GM21423 (cell line): ENCODE measurements around the gene PTPN20.
"Not testable (repeated sequence)": the region's sequence is repeated elsewhere in the genome, so short reads cannot be mapped to it uniquely, and the experiment has no call there.

Experiments
- ATAC-seq: cut with Tn5 transposase; IDR thresholded peaks from one replicate; pipeline ENCODE4 v1.9.1; 2021; ENCODE audit warnings: mild to moderate bottlenecking, moderate library complexity; ENCODE audit not compliant: unreplicated experiment

PTPN20 gene

DNA sequence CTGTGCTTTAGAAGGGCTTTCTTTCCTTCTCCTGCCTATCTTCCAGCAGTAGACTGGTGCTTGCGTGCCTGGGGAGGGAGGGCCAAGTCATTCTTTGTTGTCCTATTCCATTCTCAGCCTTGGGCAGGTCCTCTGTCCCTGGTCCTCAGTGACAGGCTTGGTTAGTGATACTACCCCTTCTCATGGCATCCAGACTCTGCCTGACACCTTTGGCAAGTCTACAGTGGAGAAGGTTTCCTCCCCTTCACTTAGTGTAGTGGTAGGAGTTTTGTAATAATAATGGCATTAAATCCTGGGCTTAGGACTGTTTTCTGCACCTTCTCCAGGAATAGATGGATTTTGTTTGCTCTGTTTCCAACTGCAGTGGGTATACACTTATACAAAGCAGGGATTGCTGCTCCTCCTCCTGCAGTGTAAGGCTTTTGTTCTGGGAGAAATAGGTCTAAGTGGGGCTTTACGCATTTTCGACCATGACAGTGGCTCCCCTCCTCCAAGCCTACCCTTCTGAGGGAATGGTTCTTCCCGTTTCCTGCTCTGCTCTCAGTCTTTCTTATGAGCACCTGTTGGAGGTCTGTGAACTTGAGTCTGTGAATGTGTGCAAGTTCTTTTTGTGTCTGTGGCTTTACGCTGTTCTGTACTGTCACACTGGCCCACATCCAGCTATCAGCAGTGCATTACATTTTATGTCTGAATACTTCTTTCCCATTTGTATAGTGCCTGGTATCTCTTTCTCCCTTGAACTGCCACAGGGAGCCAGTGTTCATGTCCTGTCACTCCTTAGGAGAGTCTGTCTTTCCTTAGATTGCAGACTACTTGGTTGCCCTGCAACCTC lies 37.7 kb downstream of the PTPN20 start:
- ATAC-seq = not testable (repeated sequence)

DNA sequence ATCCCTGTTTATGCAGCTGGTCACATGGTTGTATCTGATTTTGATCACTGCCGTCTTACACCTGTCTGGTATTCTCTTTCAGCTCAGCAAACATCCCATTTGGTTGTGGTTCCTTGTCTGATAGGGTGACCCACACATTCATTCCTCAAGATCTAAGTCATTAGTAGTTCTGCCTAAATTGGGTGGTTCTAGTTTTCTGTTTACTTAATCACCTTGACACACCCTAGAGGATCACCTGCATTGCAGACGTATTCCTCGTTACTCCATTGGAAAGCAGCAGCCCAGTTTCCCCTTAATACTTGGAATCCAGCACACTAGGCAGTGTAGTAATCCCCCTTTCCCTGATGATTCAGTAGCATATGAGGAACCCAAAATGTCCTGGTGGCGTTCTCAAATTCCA lies 41.3 kb downstream of the PTPN20 start:
- not testable (repeated sequence) for ATAC-seq

DNA sequence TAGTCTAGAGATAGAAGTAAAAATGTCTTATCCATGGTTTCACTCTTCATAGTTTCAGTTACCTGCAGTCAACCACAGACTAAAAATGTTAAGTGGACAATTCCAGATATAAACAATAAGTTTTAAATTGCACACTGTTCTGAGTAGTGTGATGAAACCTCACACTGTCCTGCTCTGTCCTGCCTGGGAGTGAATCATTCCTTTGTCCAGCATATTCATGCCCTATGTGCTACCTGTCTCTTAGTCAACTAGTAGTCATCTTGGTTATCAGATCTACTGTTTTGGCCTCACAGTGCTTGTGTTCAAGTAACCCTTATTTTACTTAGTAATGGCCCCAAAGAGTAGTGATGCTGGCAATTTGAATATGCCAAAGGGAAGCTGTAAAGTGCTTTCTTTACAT lies 49.5 kb downstream of the PTPN20 start:
- ATAC-seq = not testable (repeated sequence)

DNA sequence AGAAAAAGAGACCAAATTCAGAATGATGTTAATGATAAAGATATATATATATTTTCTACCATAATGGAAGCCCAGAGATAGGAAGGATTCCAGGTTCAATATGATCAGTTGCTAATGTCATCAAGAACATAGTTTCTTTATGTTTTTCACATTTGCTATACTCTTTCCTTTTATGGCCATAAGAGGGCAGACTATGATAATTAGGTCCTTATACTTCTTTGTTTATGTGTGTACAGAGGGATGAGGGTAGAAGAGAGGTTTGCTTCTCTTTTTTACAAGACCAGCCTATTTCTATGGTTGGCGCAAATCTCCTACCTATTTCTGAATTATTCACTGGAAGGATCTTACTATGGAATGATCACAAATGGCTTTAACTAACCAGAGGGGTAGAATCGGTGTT lies 52.1 kb downstream of the PTPN20 start:
- not testable (repeated sequence) for ATAC-seq

DNA sequence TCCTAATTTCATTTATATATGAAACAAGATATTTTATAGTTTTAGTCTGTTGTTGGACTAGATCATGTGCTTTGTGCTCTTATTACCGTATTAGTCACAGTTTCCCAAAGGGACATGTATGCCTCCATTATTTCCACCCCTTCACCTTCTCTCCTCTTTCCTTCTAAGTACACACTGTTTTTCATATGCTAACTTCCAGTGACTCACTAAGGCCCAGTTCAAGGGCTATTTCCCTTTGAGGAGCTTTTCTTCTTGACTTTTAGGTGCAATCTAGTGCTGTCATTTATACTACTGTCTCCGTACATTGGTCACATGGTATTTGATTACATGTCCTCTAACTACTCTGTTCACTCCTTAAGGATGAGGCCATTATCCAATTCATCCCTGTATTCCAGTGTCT lies 55.8 kb downstream of the PTPN20 start:
- ATAC-seq = not testable (repeated sequence)

DNA sequence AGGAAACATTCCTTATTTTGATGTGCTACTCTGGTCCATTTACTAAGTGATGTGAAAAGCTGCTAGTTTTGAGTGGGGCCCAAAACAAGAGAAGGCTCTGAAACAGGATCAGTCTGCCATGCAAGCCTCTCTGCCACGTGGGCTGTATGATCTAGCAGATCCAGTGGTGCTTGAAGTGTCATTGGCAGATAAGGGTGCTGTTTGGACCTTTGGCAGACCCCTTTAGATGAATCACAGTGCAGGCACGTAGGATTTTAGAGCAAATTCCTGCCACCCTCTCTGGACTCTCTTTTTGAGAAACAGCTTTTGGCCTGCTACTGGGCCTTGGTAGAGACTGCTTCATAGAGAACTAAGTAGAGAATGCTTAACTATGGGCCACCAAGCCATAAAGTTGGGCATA lies 69.0 kb downstream of the PTPN20 start:
- ATAC-seq = not testable (repeated sequence)

DNA sequence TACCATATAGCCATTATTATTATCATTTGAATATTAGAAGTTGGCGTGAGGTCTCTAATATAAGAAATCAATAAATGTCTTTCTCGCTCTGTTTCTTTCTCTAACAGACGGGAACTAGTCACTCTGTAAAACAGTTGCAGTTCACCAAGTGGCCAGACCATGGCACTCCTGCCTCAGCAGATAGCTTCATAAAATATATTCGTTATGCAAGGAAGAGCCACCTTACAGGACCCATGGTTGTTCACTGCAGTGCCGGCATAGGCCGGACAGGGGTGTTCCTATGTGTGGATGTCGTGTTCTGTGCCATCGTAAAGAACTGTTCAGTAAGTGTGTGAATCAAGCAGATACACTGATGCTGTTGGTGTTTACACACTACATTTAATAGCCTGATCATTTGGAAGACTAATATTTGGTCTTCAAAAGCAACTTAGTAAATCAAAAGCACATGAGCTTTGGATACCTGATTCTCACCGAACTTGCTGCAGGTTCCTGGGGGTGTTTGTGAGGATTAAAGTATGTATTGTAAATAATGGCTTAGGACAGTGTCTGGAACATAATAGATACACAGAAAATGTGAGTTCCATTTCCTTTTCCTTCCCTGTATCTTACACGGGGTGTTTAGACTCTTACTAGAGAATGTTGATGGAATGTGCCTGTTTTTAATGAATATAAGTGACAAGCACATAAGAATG lies 76.2 kb downstream of the PTPN20 start:
- not testable (repeated sequence) for ATAC-seq

DNA sequence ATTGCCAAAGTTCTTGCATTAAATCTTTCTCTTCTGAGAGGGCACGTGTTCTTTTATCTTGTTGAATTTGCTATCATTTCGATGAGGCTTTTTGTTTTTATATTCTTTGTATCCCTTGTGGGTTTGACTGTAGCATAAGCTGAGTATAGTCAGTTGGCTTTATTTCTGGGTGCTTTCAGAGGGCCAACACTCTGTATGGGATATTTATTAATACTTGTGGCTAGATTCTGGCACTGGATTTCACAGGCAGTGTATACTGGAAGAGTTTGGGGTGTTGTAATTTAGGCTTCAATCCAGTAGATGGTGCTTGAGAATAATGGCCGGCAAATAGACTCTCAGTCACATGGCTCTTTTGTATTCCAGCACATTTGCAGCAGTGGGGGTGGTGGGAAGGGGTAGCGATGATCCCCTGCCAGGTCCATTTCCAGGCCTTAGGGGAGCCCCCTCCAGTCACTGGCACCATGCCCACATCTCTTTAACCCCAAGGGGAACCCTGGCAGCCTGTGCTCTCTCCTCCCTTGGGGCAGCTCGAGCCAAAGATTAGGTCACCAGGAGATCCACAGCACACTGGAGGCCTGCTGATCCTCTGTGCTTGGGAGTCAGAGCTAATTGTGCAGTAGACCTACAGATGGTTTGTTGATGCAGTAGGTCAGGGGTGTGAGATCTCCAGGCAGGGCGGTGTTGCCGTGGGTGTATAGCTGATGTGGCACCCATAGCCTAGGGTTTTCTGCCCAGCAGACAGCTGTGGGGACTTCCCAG lies 81.8 kb downstream of the PTPN20 start:
- no peak for ATAC-seq

DNA sequence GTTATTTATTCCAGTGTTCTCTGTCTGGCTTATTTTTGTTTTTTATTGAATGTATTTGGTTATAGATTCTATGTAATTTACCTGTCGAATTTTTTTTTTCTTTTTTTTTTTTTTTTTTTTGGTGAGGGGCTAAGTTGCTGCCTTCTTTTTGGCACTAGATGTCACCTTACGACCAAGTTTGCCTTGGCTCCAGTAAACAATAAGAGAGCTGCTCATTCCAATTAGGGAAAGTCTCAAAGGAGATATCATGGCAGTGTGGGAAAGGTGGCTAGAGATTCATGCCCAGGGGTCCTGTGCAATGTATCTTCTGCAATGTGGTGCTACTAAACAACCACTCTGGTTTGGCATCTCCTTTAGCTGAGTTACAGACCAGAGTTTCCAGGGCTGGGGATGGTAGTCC lies 84.0 kb downstream of the PTPN20 start:
- ATAC-seq = no peak

DNA sequence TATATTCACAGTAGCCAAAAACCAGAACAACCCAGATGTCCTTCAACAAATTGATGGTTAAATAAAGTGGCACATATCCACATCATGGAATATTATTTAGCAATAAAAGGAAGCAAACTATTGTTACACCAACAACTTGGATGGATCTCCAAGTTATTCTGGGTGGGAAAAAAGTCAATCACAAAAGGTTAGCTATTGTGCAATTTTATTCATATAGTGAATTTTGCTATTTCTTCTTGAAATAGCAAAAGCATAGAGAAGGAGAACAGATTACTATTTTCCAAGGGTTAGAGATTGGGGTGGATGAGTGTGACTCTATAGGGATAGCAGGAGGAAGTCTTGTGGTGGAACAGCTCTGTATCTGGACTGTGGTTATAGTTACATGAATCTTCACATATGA lies 87.0 kb downstream of the PTPN20 start:
- ATAC-seq = no peak

DNA sequence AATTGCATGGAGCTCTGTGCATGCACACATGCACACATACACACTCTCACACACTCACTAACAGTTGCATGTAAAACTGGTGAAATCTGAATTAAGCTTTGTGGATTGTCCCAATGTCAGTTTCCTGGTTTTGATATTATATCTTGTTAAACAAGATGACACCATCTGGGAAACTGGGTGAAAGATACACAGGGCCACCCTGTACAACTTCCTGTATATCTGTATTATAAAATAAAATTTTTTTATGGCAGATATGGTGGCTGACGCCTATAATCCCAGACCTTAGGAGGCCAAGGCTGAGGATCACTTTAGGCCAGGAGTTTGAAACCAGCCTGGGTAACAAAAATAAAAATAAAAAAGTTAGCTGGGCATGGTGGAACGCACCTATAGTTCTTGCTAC lies 87.4 kb downstream of the PTPN20 start:
- ATAC-seq = no peak

DNA sequence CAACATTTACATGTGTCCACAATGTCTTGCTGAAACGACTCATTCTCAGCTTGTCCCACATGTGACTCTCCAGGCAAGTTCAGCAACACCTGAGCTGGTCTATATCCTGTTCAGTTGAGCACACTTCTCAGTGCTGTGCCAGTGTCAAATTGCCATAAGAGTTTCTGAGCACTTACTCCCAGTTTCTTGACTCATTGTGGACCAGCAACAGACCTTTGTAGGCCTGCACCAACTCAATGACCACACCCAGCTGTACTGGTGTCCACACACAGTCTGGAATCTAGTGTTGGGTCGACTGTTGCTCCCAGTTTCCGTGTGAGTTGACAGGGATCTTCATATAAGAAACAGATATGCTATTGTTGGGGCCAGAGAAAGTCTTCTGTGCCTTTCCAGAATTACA lies 88.0 kb downstream of the PTPN20 start:
- no peak for ATAC-seq

DNA sequence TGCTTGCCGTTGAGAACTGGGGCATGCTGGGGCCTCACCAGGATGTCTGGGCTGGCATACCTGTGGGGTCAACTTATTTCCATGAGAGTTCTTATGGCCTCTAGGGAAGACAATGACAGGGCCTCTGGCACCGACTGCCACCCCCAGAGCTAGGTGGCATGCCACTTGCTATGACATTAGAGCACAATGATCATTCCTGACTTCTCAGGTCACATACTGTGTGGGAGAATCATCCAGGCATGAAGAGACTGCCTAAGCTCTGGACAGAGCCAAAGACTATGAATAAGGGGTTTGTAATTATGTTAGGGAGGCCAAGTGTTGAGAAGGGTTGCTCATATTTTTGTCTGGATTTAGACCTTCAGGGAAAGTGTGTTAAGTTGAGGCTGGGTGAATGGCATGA lies 97.5 kb downstream of the PTPN20 start:
- ATAC-seq = no peak

DNA sequence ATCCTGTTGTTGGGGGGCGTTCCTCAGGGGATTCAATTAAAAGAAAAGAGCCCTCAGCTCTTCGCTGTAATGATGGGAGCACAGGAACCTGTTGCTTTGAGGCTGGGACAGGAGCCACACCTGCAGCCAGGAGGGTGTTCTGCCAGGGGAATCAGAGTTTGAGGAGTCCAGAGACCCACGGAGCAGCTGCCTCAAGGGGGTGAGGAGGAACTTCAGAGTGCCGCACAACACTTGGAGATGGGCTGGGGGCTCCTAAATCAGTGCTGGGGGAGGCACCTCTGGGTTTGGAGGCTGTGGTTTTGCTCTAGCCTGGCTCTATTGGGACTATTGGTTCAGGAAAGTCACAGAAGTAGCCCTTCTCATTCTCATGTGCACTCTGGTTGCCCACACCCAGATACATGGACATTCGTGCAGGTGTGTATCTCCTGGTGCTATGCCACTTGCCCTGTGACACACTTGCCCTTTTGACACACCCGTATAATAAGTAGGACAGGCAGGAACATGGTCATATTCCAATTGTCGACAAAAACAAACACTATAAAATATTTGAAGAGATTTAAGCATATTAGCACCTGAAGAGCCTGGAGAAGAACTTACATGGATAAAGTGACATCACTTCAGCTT lies 98.1 kb downstream of the PTPN20 start:
- ATAC-seq = no peak

DNA sequence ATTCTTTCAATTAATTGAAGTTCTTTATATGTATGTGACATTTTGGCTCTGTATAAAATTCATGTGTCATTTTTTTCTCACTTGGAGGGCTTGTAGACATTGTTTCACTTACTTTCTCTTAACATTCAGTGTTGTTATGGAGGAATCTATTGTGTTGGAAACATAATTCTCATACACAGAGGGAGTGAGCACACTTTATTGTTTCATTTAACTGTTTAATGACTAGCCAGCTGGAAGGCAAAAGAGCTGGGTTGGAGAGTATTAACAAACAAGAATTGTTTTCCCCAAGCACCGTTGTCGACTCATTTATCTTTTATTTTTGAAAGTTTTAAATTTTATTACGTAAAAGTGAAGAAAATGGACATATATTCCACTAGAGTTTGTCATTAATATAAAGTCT lies 98.8 kb downstream of the PTPN20 start:
- no peak for ATAC-seq

DNA sequence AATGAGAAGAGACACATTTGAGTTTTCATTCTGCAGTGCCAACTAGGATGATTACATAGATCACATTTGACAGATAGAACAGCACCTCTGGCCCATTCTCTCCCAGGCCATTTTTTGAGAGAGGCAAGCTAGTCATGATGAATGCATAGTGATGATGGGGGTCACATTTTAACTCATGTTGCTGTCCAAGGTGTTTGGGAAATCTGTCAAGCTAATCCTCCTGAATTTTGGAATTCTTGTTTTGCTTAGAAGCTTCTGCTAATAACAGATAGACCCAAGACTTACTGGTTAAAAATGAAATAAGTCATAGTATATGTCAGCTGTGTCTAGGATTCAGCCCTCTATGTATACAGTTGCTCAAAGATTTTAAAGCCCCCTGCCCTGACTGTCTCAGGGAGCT lies 101.0 kb downstream of the PTPN20 start:
- no peak for ATAC-seq

DNA sequence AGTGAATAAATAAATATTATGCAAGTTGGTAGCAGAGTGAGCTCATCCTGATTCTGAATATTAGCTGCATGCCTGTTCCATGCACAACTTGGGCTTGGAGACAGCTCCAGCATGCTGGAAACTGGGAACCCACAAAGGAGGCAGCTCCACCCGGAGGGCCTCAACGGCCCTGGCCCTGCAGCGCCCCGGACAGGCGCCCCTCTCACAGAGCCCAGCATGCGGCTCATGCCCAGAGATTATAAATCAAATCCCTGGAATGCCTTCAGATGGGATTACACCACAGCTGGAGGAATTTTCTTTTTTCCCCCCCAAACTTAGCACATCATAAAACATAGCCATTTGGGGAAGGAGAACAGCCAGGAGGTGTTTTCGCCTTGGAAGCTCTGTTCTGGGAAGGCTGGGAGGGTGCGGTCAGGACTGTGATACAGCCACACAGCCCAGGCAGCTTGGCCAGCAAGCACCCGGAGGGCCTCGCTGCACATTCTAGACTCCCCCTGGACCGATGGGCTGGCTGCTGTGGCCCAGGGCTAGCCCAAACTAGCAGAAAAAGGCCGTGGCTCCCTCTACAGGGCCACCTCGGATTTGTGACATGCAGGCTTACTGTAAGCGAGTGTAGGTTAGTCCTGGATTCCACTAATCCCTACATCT lies 102.4 kb downstream of the PTPN20 start:
- ATAC-seq = no peak

DNA sequence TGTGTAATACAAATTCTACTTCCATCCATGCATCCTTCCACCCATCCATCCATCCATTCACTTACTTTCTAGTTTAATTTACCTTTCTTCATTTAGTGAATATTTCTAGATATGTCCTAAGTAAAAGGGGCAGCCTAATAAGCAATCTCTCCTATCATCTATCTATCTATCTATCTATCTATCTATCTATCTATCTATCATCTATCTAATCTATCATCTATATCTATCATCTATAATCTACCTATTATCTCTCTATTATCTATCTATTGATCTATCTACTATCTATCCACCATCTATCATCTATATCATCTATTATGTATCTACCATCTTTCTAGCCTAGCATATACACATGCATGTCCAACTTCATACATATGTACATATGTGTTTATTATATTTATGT lies 104.2 kb downstream of the PTPN20 start:
- no peak for ATAC-seq

DNA sequence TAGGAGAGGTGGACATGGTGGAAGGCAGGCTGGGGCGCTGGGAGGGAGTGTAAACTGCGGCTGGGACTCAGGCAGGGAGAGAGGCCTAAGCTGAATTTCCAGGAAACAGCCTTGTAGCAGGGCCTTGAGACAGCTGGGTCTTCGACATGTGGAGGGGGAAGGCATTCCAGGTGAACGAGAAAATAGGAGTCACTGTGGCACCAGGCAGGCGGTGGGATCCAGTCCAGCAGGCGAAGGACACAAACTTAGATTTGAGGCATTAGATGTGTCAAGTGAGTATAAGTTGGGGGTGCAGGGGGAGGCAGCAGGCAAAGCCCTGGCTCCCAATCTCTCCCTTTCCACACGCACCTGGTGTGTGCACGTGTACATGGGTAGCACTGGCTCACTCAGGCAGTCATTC lies 105.3 kb downstream of the PTPN20 start:
- ATAC-seq = no peak

DNA sequence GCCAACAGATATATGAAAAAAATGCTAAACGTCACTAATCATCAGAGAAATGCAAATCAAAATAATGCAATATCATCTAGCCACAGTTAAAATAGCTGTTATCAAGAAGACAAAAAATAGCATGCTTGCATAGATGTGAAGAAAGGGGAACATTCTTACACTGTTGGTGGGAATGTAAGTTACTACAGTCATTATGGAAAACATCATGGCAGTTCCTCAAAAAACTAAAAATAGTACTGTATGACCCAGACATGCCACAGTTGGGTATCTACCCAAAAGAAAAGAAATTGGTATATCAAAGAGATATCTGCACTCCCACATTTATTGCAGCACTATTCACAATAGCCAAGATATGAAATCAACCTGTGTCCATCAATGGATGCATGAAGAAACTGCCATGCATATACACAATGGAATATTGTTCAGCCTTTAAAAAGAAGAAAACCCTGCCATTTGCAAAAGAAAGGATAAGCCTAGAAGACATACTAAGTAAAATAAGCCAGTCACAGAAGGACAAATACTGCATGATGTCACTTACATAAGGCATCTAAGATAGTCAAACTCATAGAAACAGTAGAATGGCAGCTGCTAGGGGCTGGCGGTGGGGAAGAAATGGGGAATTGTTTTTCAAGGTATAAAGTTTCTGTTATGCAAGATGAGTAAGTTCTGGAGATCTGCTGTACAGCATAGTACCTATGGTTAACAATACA lies 107.0 kb downstream of the PTPN20 start:
- no peak for ATAC-seq
